HG03095 (cell line): ENCODE results near the gene RNASEH1.

Source experiments
- ATAC-seq: cut with Tn5 transposase; IDR thresholded peaks from one replicate; pipeline ENCODE4 v1.9.1; 2021; ENCODE audit warnings: moderate library complexity; ENCODE audit not compliant: unreplicated experiment

The RNASEH1 gene

GRCh38 chr2:3558205-3559014 is at the start of gene RNASEH1:
TSS of gene RNASEH1 (minus strand) at chr2:3558333. CDS start at chr2:3558260, 73 bp downstream.
- peak; percentile 94 for ATAC-seq

- ATAC-seq = no peak
Observed at GRCh38 chr2:3606370-3607201, 48.5 kb upstream of the RNASEH1 start.

- no peak for ATAC-seq
Observed at GRCh38 chr2:3606028-3606369, 47.9 kb upstream of the RNASEH1 start.

GRCh38 chr2:3604991-3605961 is 47.1 kb upstream of the RNASEH1 start:
- ATAC-seq = no peak

- ATAC-seq = no peak
Observed at GRCh38 chr2:3604207-3604877, 46.2 kb upstream of the RNASEH1 start.

- ATAC-seq = no peak
Observed at GRCh38 chr2:3603536-3604206, 45.5 kb upstream of the RNASEH1 start.

GRCh38 chr2:3602553-3603339 is 44.6 kb upstream of the RNASEH1 start:
- ATAC-seq = no peak

GRCh38 chr2:3601561-3602271 is 43.6 kb upstream of the RNASEH1 start:
- no peak for ATAC-seq

- ATAC-seq = no peak
Observed at GRCh38 chr2:3600256-3600855, 42.2 kb upstream of the RNASEH1 start.

GRCh38 chr2:3598912-3599854 is 41.0 kb upstream of the RNASEH1 start:
- ATAC-seq = no peak

- no peak for ATAC-seq
Observed at GRCh38 chr2:3598197-3598910, 40.2 kb upstream of the RNASEH1 start.

- peak; percentile 49 for ATAC-seq
Observed at GRCh38 chr2:3597567-3597966, 39.4 kb upstream of the RNASEH1 start.

GRCh38 chr2:3596901-3597417 is 38.8 kb upstream of the RNASEH1 start:
- ATAC-seq = no peak

- peak; percentile 95 for ATAC-seq
Observed at GRCh38 chr2:3595985-3596384, 37.9 kb upstream of the RNASEH1 start.

- ATAC-seq = no peak
Observed at GRCh38 chr2:3595404-3595803, 37.3 kb upstream of the RNASEH1 start.
